PC-3 (cell line): ENCODE measurements around the gene BFSP1. TPM values are rescaled to one million over a fixed set of nuclear protein-coding genes. Genes with fewer than 3 reads are reported as not detected.

ENCODE experiments used
- ATAC-seq: fragments of 200-7000 bp; cut with Tn5 transposase; 2 replicates; pipeline ENCODE4 v1.9.1; 2020; ENCODE audit warnings: mild to moderate bottlenecking, moderate library complexity
- BruUV-seq: library from RNA; stranded (reverse); fragments of 400-500 nt; replicated peaks from 2 replicates; lab custom pipeline; 2021; lab: Mats Ljungman, UMichigan
- CTCF ChIA-PET: fragments of 300-600 bp; sonication (Branson Sonifier 250); formaldehyde crosslinking; loops from one replicate; lab custom pipeline; 2022; ENCODE audit warnings: antibody characterized with exemption; lab: Charles Lee
- POLR2A ChIA-PET: fragments of 300-600 bp; sonication (Branson Sonifier 250); formaldehyde crosslinking; loops from one replicate; lab custom pipeline; 2022; ENCODE audit warnings: antibody characterized with exemption; ENCODE audit not compliant: unreplicated experiment; lab: Charles Lee
- DNase-seq: peaks from one replicate; pipeline ENCODE4 v3.0.0-alpha.2; 2015
- H2AFZ ChIP-seq: fragments of 300-600 bp; sonication (generic); 2 replicates; pipeline ENCODE4 v1.6.0; 2016; ENCODE audit warnings: antibody characterized with exemption, low read length
- H3F3A ChIP-seq: fragments of 300-600 bp; sonication (generic); one replicate; pipeline ENCODE4 v1.6.0; 2017; ENCODE audit warnings: antibody characterized with exemption, low read length, control low read depth, mild to moderate bottlenecking; ENCODE audit not compliant: unreplicated experiment
- H3K27ac ChIP-seq: fragments of 300-600 bp; sonication (generic); 2 replicates; pipeline ENCODE4 v1.5.1; 2016; ENCODE audit warnings: mild to moderate bottlenecking, low read length
- H3K27me3 ChIP-seq: fragments of 300-600 bp; sonication (generic); 2 replicates; pipeline ENCODE4 v1.6.1; 2016; ENCODE audit warnings: low read length, mixed read lengths
- H3K36me3 ChIP-seq: fragments of 300-600 bp; sonication (generic); 2 replicates; pipeline ENCODE4 v1.6.1; 2016; ENCODE audit warnings: low read depth, mixed run types, low read length, mixed read lengths
- H3K4me1 ChIP-seq: fragments of 300-600 bp; sonication (generic); 2 replicates; pipeline ENCODE4 v1.5.1; 2016; ENCODE audit warnings: low read length; ENCODE audit not compliant: insufficient read depth
- H3K4me2 ChIP-seq: fragments of 300-600 bp; sonication (generic); 2 replicates; pipeline ENCODE4 v1.6.0; 2016; ENCODE audit warnings: low read length
- H3K4me3 ChIP-seq: fragments of 300-600 bp; sonication (generic); 2 replicates; pipeline ENCODE4 v1.5.1; 2016; ENCODE audit warnings: mild to moderate bottlenecking, low read length, mixed read lengths
- H3K79me2 ChIP-seq: fragments of 300-600 bp; sonication (generic); 2 replicates; pipeline ENCODE4 v1.6.1; 2017; ENCODE audit warnings: low read length, mixed read lengths
- H3K9ac ChIP-seq: fragments of 300-600 bp; sonication (generic); 2 replicates; pipeline ENCODE4 v1.6.0; 2016; ENCODE audit warnings: mild to moderate bottlenecking, low read length
- H3K9me2 ChIP-seq: fragments of 300-600 bp; sonication (generic); replicated peaks from 2 replicates; pipeline ENCODE4 v1.6.1; 2016; ENCODE audit warnings: mixed run types, low read length, mixed read lengths
- H3K9me3 ChIP-seq: fragments of 300-600 bp; sonication (generic); 2 replicates; pipeline ENCODE4 v1.6.1; 2016; ENCODE audit warnings: low read length, mixed read lengths
- H4K20me1 ChIP-seq: fragments of 300-600 bp; sonication (generic); 2 replicates; pipeline ENCODE4 v1.6.1; 2016; ENCODE audit warnings: low read length, mixed read lengths
- EZH2 ChIP-seq: fragments of 300-600 bp; sonication (generic); IDR thresholded peaks from one replicate; pipeline ENCODE4 v1.6.1; 2017; ENCODE audit warnings: antibody characterized with exemption, mild to moderate bottlenecking, low read length; ENCODE audit not compliant: unreplicated experiment
- EZH2phosphoT487 ChIP-seq: fragments of 300-600 bp; sonication (generic); IDR thresholded peaks from 2 replicates; pipeline ENCODE4 v1.6.1; 2018; ENCODE audit warnings: mild to moderate bottlenecking, antibody characterized with exemption, low read length, borderline replicate concordance
- intact Hi-C: fragments of 100-400 bp; cut with micrococcal nuclease; formaldehyde crosslinking; loops from 2 replicates; pipeline ENCODE4 v1.9.0; 2023
- total RNA-seq: library from RNA; depleted of rRNA; stranded (reverse); fragments of >200 nt; gene quantifications from 2 replicates; pipeline ENCODE4 v1.2.3, GENCODE V29; 2014
- TF ChIP-seq, protein P1 (sequence below): fragments of 300-600 bp; sonication (generic); conservative IDR thresholded peaks from 2 replicates; pipeline ENCODE4 v1.5.1; 2017; ENCODE audit warnings: antibody characterized with exemption, low read depth, mild to moderate bottlenecking, low read length

Gene BFSP1
- total RNA-seq, 1 experiment from 2014 or later = 2.7 TPM

GRCh38 chr20:17538517-17539170 is 7.5 kb upstream of the BFSP1 start:
- Histone ChIP-seq H3K27me3 (no peaks in the 10 kb centered on the region), H3K36me3 (no peaks in the 10 kb centered on the region), H3K4me2 (peak overlapping the region; percentile 15), H3K79me2 (no peaks in the 10 kb centered on the region), H3K9ac (no peak overlapping the region), H4K20me1 (no peaks in the 10 kb centered on the region), H3K9me2 (no peaks in the 10 kb centered on the region), H3K9me3 (no peaks in the 10 kb centered on the region), H3K27ac (no peak overlapping the region), H3K4me1 (peaks cover 19% of the 10 kb centered on the region), H2AFZ (peak overlapping the region; percentile 1; the same call in 1 of the 2 replicates), H3F3A (no peaks in the 10 kb centered on the region), H3K4me3 (no peak overlapping the region)
- ChIA-PET POLR2A (no interaction called here), CTCF (no interaction called here)
- TF ChIP-seq EZH2 (no peak), EZH2phosphoT487 (no peak)
- TF ChIP-seq, protein P1, sequence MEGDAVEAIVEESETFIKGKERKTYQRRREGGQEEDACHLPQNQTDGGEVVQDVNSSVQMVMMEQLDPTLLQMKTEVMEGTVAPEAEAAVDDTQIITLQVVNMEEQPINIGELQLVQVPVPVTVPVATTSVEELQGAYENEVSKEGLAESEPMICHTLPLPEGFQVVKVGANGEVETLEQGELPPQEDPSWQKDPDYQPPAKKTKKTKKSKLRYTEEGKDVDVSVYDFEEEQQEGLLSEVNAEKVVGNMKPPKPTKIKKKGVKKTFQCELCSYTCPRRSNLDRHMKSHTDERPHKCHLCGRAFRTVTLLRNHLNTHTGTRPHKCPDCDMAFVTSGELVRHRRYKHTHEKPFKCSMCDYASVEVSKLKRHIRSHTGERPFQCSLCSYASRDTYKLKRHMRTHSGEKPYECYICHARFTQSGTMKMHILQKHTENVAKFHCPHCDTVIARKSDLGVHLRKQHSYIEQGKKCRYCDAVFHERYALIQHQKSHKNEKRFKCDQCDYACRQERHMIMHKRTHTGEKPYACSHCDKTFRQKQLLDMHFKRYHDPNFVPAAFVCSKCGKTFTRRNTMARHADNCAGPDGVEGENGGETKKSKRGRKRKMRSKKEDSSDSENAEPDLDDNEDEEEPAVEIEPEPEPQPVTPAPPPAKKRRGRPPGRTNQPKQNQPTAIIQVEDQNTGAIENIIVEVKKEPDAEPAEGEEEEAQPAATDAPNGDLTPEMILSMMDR = no peak
- ATAC-seq = peak; percentile 68
- no TSS peak for BruUV-seq
- DNase-seq = peak; percentile 81
- intact Hi-C loops = loop anchor here (10.0 kb wide), 1 partner anchor 456 kb away; no protein-coding TSS in a partner anchor

- Histone ChIP-seq H3K4me3 (no peak overlapping the region), H3K9me2 (no peaks in the 10 kb centered on the region), H3K27me3 (no peaks in the 10 kb centered on the region), H3K9ac (no peak overlapping the region), H3K4me2 (no peak overlapping the region), H3K79me2 (no peaks in the 10 kb centered on the region), H3K27ac (no peak overlapping the region), H2AFZ (no peak overlapping the region), H3K9me3 (no peaks in the 10 kb centered on the region), H4K20me1 (no peaks in the 10 kb centered on the region), H3F3A (no peaks in the 10 kb centered on the region), H3K36me3 (no peaks in the 10 kb centered on the region), H3K4me1 (peaks cover 23% of the 10 kb centered on the region)
- no peak for ATAC-seq
- CTCF ChIA-PET = no interaction called here
- no peak for DNase-seq
- TF ChIP-seq EZH2phosphoT487 = no peak
- TF ChIP-seq EZH2 = no peak
- TF ChIP-seq, protein P1 = no peak
- BruUV-seq = no TSS peak
- intact Hi-C loops = loop anchor here (1.0 to 10.0 kb wide), 5 partner anchors 19 to 457 kb away; no protein-coding TSS in a partner anchor
- POLR2A ChIA-PET = no interaction called here
These were observed 6.8 kb upstream of the BFSP1 start for GRCh38 chr20:17537959-17538358.

DNA sequence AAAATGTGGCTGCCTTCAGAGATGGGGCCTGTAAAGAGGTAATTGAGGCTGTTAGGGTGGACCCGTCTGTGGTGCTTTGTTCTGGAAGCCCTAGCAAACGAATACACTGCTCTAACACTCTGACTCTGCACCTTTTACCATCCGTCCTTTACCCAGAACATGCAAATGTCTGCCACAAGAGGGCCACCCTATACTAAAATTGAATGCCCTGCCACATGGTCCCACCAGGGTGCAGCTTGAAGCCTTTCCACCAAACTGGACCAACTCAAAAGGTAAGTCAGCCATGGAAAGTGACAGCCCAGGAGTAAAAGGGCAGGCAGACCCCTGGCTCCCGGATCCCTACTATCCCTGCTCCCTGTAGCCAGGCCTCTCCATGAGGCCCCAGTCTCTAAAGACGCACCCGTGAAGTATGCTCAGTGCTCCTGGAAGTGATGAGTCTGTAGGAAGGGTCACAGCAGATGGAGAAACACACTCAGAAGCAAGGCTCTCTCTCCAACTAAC is 5.8 kb upstream of the BFSP1 start:
- no peak for TF ChIP-seq EZH2phosphoT487
- TF ChIP-seq, protein P1 = peak; percentile 98
- ChIA-PET CTCF (interaction anchor here (0.6 to 1.3 kb wide), 5 partner anchors 34 to 335 kb away, joined by 3 to 8 read pairs (median 7); no protein-coding TSS in a partner anchor), POLR2A (interaction anchor here (0.7 kb wide), 1 partner anchor 33 kb away, joined by 3 read pairs; the partner anchor contains the start of gene DSTN)
- no peak overlapping the region for H3K27ac ChIP-seq
- no peaks in the 10 kb centered on the region for H3K9me2 ChIP-seq
- peak; percentile 94 for ATAC-seq
- no peaks in the 10 kb centered on the region for H3F3A ChIP-seq
- peaks cover 23% of the 10 kb centered on the region for H3K4me1 ChIP-seq
- no peaks in the 10 kb centered on the region for H4K20me1 ChIP-seq
- no peaks in the 10 kb centered on the region for H3K79me2 ChIP-seq
- no TSS peak for BruUV-seq
- peak overlapping the region; percentile 67 for H2AFZ ChIP-seq
- H3K4me3 ChIP-seq = no peak overlapping the region
- no peak overlapping the region for H3K4me2 ChIP-seq
- no peaks in the 10 kb centered on the region for H3K9me3 ChIP-seq
- intact Hi-C loops = loop anchor here (1.0 to 10.0 kb wide), 5 partner anchors 20 to 458 kb away; no protein-coding TSS in a partner anchor
- H3K9ac ChIP-seq = no peak overlapping the region
- H3K36me3 ChIP-seq = no peaks in the 10 kb centered on the region
- H3K27me3 ChIP-seq = no peaks in the 10 kb centered on the region
- peak; percentile 91 for DNase-seq
